Measurements from ENCODE around the gene KPNB1.

Gene KPNB1

GRCh38 chr17:47636273-47637030 is 13.3 kb upstream of the KPNB1 start:
- DNase-seq (ENCODE audit: low read depth), result no peak

GRCh38 chr17:47638903-47639302 is 10.8 kb upstream of the KPNB1 start:
- no peak for DNase-seq (ENCODE audit: low read depth)

- DNase-seq (ENCODE audit: low read depth), result no peak
Observed at GRCh38 chr17:47640076-47640475, 9.6 kb upstream of the KPNB1 start.

- DNase-seq (ENCODE audit: low read depth), result no peak
Observed at GRCh38 chr17:47641202-47641601, 8.5 kb upstream of the KPNB1 start.

- DNase-seq (ENCODE audit: low read depth), result peak; percentile 24
Observed at GRCh38 chr17:47643116-47643515, 6.6 kb upstream of the KPNB1 start.

- no peak for DNase-seq (ENCODE audit: low read depth)
Observed at GRCh38 chr17:47644324-47644723, 5.4 kb upstream of the KPNB1 start.

GRCh38 chr17:47649972-47650524 is 329 bp downstream of the KPNB1 start:
- DNase-seq (ENCODE audit: low read depth), result no peak

- DNase-seq (ENCODE audit: low read depth), result peak; percentile 96
Observed at GRCh38 chr17:47650525-47651522, 1.1 kb downstream of the KPNB1 start.

- no peak for DNase-seq (ENCODE audit: low read depth)
Observed at GRCh38 chr17:47651704-47652103, 2.0 kb downstream of the KPNB1 start.

- DNase-seq (ENCODE audit: low read depth), result peak; percentile 16
Observed at GRCh38 chr17:47652570-47652969, 2.9 kb downstream of the KPNB1 start.

- DNase-seq (ENCODE audit: low read depth), result peak; percentile 9
Observed at GRCh38 chr17:47653442-47653841, 3.7 kb downstream of the KPNB1 start.

GRCh38 chr17:47654991-47655390 is 5.3 kb downstream of the KPNB1 start:
- no peak for DNase-seq (ENCODE audit: low read depth)

GRCh38 chr17:47660064-47660492 is 10.4 kb downstream of the KPNB1 start:
- DNase-seq (ENCODE audit: low read depth), result no peak

- peak; percentile 58 for DNase-seq (ENCODE audit: low read depth)
Observed at GRCh38 chr17:47663912-47664623, 14.3 kb downstream of the KPNB1 start.

GRCh38 chr17:47664624-47664941 is 14.9 kb downstream of the KPNB1 start:
- no peak for DNase-seq (ENCODE audit: low read depth)

GRCh38 chr17:47665655-47666054 is 15.9 kb downstream of the KPNB1 start:
- DNase-seq (ENCODE audit: low read depth), result peak; percentile 55

GRCh38 chr17:47669081-47669480 is 19.4 kb downstream of the KPNB1 start:
- peak; percentile 11 for DNase-seq (ENCODE audit: low read depth)

GRCh38 chr17:47670064-47670463 is 20.3 kb downstream of the KPNB1 start:
- no peak for DNase-seq (ENCODE audit: low read depth)

GRCh38 chr17:47674499-47674898 is 24.8 kb downstream of the KPNB1 start:
- no peak for DNase-seq (ENCODE audit: low read depth)

- DNase-seq (ENCODE audit: low read depth), result no peak
Observed at GRCh38 chr17:47675380-47676198, 25.9 kb downstream of the KPNB1 start.

GRCh38 chr17:47676199-47676472 is 26.4 kb downstream of the KPNB1 start:
- no peak for DNase-seq (ENCODE audit: low read depth)
